Suppressor macrophage treated with lipopolysaccharide for 1 hour (primary cell): ENCODE data around the gene PRKRA.
A peak's percentile ranks its signal among the peaks of the same experiment; 100 is the strongest.
"Not testable (repeated sequence)": the region's sequence is repeated elsewhere in the genome, so short reads cannot be mapped to it uniquely, and the experiment has no call there.

Experiments used
- DNase-seq, 3 donors: peaks; one replicate each; pipeline ENCODE4 v3.0.0-alpha.2; 2020 to 2022

The PRKRA gene

DNA sequence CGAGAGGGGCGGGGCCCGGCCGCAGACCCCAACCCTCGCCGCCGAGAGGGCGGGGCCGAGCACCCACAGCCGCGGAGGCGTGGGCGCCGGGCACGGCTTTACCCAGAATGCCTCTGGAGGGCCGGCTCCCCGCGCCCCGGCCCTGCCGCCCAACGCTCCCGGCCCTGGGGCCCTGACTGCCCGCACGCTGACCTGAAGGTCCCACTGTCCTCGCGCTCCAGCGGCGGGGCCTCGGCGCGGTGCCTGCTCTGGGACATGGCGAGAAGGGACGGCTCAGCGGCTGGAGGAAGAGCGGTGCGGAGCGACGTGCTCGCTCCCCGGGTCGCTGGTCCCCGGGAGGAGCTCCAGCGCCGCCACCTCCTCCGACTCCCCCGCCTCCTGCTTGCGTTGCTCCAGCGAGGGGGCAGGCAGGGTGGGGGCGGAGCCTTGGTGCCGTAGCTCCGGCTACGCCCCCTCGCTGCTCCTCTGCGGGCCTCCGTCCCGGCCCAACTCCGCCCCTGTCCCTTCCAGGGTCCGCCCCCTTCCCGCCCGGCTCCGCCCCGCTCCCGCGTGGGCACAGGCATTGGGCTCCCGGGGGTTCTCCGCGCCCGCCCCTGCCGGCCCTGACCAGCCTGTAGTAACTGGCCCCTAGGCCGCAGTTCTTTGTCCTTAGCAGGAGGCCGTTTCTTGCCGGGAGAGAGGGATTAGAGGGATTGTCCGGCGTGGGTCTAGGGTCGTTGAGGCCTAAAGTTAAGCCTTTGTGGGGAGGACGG lies at the start of gene PRKRA, which contains the start of gene PJVK:
TSS of gene PRKRA (minus strand) at position 402 of the 752 bp plus-strand sequence. CDS start at position 257, 145 bp downstream.
TSS of gene PJVK (plus strand) at position 605 of the 752 bp plus-strand sequence. CDS start 2,032 bp downstream, outside the sequence.
- peak; percentile 98 to 100 (median 99) for DNase-seq

DNA sequence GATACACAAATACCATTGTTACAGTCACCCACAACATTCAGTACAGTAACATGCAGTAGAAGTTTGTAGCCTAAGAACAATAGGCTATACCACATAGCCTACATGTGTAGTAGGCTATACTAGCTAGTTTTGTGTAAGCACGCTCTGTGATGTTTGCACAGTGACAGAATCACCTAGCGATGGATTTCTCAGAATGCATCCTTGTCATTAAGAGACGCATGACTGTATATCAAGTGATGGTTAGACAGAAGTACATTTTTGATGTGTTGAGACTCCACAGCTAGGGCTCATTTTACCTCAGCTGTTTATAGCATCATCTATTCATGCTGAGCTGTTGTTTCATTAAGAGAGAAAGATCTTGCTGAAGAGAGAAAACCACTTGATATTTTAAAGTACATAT lies 48.7 kb upstream of the PRKRA start:
- DNase-seq = no peak

GRCh38 chr2:178498137-178498536 lies 47.2 kb upstream of the PRKRA start:
- no peak for DNase-seq

DNA sequence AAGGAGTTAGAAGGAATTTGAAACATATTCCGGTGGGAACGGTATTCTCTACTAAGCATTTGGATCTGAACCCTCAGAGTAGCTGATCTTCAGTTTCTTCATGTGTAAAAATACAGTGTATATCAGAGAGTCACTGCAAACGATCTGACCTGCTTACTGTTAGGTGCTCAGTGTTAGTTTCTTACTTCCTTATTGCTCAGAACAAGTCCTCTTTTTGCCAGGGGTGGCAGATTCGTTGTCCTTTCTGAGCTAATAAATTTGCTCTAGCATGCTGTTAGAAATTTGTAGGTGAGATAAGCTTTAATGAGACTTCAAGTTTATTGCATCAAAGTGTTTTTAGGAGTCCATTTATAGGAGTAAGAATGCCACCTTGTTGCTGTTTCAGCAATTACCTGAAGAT lies 45.1 kb upstream of the PRKRA start:
- no peak for DNase-seq

- DNase-seq = no peak
Measured at GRCh38 chr2:178491612-178492011, 40.6 kb upstream of the PRKRA start.

DNA sequence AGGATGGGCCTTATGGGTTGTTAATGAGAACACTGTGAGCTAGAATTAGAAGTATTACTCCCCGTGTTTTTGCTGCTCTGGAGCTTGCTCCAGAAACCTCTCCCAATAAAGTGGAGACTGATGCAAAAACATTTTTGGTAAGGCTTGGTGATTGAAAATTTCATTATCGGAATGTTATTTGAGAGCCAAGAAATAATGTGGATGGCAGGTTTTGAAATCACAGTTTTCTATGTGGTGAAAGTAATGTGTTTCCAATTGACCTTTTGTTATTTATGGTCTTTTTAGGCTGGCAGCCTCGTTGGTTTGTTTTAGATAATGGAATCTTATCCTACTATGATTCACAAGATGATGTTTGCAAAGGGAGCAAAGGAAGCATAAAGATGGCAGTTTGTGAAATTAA lies 34.4 kb upstream of the PRKRA start:
- DNase-seq = no peak

DNA sequence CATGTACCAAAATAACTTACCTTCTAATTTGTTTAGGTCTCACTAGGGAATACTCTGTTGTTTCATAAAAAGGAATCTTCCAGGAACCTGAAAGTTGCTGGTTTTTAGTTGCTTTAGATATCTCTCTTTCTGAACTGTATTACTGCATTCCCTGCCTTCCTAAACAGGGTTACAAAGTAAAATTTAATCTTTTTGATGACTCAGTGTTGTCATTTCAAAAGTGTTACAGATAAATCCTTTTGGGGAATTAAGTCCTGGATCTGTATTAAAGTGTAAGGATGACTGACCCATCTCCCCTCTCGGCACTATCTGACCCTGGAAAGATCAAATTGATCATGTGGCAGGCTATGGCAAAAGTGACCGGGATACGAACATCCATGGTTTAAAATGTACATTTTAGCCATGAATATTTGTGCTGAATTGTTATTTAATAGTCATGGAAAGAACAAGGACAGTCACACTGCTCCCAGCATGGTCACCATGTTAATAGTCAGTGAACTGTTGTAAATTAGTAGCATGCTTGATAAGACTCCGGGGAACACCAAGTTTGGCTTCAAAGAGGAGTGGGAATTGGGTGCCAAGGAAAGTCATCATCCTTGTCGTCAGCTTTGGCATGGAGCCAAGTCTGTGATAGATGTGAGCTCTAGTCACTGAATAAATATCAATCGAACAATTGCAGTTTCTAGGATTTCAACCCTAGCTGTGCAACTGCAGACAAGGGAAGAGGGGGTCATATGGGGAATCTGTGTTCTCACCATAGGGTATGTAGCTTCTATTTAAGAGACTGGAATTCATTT lies 33.5 kb upstream of the PRKRA start:
- DNase-seq = peak in 1 of 3 donors; percentile 13

- DNase-seq = peak; percentile 2 to 24 (median 22)
Measured at GRCh38 chr2:178482437-178482836, 31.5 kb upstream of the PRKRA start.

DNA sequence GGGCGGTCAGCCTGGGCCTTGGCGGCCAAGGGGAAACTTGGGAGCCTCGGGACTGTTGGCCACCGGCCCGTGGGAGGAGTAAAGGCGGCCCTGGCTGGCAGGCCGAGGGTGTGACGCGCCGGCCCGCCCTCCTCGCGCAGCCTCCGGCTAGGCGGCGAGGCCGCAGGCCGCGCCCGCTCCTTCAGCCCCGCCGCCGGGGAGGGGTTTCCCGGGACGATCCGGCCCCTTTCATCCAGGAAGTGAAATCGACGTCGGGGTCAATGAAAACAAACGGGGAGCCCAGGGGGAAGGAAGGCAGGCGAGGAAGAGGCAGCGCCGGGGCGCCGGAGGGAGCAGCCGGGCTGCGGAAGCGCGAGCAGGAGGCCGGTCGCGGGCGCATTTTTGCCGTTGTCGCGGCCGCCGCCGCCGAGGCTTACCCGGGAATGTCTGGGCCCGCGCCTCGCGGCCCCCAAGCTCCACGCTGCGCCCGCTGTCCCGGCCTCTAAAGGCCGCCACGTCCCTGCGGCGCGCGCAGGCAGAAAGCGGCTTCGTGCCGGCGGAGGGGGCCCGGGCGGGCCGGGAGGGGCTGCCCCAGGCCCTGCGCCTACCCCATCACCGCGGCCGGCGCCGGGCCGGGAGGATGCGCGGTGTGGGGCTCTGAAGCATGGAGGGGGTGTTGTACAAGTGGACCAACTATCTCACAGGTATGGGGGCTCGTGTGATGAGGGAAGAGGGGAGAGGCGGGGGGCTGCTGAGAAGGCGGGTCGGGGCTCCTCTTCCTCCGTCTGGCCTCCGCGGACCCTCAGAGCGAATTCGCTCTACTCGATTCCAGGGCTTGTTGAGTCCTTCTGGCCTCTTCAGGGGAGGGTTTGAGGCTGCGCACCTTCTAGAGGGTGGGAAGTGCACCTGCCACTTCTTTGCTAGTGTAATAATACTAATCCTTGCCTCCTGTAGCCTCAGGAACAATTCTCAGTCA lies 29.5 kb upstream of the PRKRA start, which contains the start of gene PLEKHA3:
TSS of gene PLEKHA3 (plus strand) at position 231 of the 955 bp plus-strand sequence. CDS start at position 644, 413 bp downstream.
- DNase-seq = peak; percentile 99 to 100 (median 99)

DNA sequence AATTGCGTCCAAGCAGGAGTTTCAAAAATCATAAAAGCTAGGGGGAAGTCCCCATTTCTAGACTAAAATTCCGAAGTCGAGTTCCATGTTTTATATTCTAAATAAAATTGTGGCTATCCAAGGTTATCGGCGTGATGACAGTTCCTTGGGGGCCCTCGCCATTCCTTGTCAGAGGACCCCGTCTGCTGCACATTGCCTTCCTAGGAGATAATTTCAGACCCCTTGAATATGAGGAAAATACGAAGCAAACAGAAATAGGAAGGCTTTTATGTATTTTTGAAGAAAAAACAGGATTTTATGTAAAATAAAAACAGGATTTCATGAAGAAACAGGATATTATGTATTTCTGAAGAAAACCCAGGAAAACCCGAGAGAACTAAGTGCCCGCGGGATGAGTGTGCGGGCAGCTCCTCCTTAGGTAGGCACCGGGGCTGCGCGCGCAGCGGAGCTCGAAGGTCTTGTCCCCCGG lies 28.8 kb upstream of the PRKRA start:
- peak; percentile 2 to 35 (median 33) for DNase-seq

DNA sequence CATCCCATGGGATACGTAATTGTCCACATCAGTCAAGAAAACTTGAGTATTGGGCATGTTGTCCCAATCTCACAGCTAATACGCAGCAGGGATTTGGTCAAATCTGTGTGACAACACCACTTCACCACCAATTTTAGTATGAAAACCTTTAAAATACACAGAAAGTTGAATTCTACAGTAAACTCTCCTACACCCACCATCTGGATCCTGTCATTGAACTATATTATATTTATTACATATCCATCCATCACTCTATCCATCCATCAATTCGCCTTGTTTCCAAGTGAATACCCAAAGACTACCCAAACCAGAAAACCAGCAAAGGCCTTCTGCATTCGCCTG lies 28.3 kb upstream of the PRKRA start:
- DNase-seq = no peak

DNA sequence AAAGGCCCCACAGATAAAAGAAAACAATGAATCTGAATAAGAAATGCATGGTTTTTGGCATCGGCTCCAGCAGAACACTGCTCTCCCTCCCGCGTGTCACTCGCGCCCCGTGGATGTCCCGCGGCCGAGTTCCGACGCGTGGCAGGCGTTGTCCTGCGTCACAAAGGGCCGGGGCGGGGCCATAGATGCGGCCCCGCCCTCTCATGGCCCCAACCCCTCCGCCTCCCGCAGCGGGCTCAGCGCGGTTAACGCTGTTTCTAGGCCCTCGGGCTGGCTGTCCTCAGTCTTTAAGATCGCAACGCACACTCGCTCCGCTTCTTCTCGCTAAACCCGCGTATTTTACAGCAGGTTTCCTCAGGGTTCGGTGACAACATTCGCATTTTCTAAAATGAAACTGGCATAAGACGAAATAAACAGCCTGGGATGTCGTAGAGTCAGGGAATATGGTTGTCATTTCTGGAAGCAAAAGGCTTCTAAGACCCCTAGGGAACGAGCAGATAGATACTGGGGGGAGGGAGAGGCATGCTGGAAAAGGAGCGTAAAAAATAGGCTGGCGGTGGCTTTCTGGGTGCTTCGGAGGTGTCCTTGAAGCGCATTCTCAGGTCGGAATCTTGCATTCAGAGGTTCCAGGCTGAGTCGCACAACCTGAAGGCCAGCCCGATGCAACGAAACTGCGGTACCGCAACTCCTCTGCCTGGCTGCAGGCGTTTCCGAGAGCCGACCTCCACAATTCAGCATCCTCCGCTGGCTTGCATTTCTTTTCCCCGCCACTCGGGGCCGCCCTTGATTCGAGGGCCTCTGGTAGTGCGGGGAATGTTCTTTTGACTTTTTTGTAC lies 27.7 kb upstream of the PRKRA start, which contains the start of gene FKBP7:
TSS of gene FKBP7 (minus strand) at position 162 of the 836 bp plus-strand sequence. CDS start at position 61, 101 bp downstream.
- peak; percentile 85 to 94 (median 91) for DNase-seq

DNA sequence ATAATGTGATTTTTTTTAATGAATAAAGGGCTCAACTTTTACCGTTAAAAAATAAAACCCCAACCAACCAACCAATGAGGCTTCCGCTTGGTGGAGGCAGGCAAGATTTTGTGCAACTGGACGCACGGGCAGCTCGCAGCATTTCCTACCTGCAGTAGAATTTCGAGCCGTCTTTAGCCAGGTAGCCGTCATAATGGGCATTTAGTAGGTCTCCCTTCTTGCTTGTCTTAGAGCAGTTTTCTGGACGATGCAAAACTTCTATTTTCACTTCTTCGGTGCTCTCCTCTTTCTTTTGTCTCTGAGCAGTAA lies 27.1 kb upstream of the PRKRA start:
- peak in 2 of 3 donors; percentile 6 to 13 for DNase-seq

- no peak for DNase-seq
Measured at GRCh38 chr2:178477443-178478129, 26.6 kb upstream of the PRKRA start.

DNA sequence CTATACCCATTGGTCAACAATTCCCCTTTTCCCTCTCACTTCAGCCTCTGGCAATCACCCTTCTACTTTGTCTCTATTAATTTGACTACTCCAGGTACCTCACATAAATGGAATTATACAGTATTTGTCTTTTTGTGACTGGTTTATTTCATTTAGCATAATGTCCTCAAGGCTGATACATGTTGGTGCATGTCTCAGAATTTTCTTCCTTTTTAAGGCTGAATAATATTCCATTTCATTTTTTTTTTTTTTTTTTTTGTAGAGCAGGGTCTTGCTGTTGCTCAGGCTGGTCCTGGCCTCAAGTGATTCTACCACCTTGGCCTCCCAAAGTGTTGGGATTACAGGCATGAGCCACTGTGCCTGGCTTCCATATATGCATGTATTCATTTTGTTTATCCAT lies 25.5 kb upstream of the PRKRA start:
- no peak for DNase-seq

- no peak for DNase-seq
Measured at GRCh38 chr2:178474560-178474959, 23.6 kb upstream of the PRKRA start.

DNA sequence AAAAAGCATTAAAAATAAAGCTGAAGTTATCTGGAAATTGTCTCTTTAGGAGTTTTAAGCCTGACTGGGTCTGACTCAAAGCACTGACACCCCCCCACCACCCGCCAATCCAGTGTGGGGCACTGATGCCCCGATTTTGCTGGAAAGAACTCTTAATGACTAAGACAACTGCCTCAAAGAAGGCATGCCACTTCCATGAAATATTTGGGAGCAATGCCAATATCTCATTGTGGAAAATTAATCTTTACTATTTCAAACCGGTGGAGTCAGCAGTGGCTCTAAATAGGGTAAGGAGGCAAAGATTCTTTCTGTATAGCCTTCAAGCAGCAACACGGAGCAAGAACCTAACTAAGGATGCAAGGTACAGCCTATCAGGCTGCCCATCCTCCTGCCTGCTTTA lies 23.0 kb upstream of the PRKRA start:
- DNase-seq = no peak

GRCh38 chr2:178473373-178473772 lies 22.4 kb upstream of the PRKRA start:
- DNase-seq = no peak

DNA sequence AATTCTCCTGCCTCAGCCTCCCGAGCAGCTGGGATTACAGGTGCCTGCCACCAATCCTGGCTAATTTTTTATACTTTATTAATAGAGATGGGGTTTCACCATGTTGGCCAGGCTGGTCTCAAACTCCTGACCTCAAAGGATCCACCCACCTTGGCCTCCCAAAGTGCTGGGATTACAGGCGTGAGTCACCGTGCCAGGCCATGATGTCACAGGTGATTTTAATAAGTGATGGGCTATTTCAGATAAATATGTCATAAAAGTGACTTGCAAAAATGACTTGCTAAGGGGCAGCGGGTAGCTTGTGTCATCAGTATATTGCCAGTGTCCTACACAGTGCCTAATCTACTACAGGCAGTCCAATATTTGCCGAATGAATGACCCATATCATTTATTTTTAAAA lies 20.3 kb upstream of the PRKRA start:
- DNase-seq = not testable (repeated sequence)

DNA sequence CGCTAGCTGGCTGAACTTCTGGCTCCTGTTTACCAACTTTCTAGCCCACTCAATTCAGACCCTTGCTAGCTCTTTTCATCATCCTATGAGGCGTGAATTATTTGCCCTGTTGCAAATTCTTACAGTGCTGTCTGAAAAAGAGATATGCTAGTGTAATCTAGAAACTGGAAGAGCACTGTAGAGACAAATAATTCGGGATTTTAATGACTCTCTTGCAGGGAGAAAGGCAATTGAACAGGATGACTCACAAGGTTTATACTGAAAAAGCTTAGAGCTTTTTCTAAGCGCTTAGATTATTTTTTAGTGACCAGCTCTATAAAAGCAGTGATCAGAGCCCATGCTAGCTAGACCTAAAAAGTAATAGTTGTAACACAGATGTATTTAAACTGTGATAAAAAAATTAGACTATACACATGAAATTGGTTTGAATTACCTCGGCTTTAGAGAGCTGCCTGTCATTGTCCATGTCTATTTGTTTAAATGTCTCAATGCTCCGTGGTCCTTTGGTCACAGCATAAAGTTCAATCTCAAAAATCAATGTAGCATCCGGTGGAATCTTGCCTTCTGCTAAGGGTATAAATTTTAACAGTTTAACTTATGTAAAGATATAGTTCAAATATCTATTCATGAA lies 18.4 kb upstream of the PRKRA start:
- DNase-seq = no peak
